H1 (cell line): ENCODE results near the gene LYRM4. TPM values are rescaled to one million over a fixed set of nuclear protein-coding genes. Genes with fewer than 3 reads are reported as not detected.

ENCODE experiments used
- CTCF ChIA-PET: fragments of 300-600 bp; sonication (Branson Sonifier 250); formaldehyde crosslinking; loops from one replicate; lab custom pipeline; 2021; ENCODE audit not compliant: partially characterized antibody; lab: Charles Lee
- POLR2A ChIA-PET: fragments of 300-600 bp; sonication (Branson Sonifier 250); formaldehyde crosslinking; loops from one replicate; lab custom pipeline; 2021; ENCODE audit warnings: inconsistent platforms; ENCODE audit not compliant: partially characterized antibody; lab: Charles Lee
- DNase-seq, 2 experiments: peaks; one replicate each; pipeline versions ENCODE4 v3.0.0 to v3.0.0-alpha.2; 2010 to 2022; ENCODE audit warnings: low spot score in 2 of 2, low read depth in 1 of 2, mixed read lengths in 1 of 2
- FAIRE-seq: peaks from 2 replicates; lab custom pipeline; 2011; peaks lifted over from hg19 to GRCh38; lab: Jason Lieb, UNC
- H2AFZ ChIP-seq: 2 replicates; pipeline ENCODE4 v1.8.1; 2012; ENCODE audit warnings: low read length, inconsistent platforms
- H2AK5ac ChIP-seq: 2 replicates; pipeline ENCODE4 v1.6.1; 2013; ENCODE audit warnings: low read depth, low read length
- H2BK120ac ChIP-seq: replicated peaks from 2 replicates; pipeline ENCODE3; 2013; ENCODE audit warnings: low read depth, low read length, inconsistent platforms
- H2BK12ac ChIP-seq: 2 replicates; pipeline ENCODE4 v1.6.1; 2013; ENCODE audit warnings: low read depth, low read length
- H2BK15ac ChIP-seq: 2 replicates; pipeline ENCODE4 v1.6.1; 2013; ENCODE audit warnings: low read length
- H2BK20ac ChIP-seq: 2 replicates; pipeline ENCODE4 v1.6.1; 2013; ENCODE audit warnings: low read length
- H2BK5ac ChIP-seq: 2 replicates; pipeline ENCODE4 v1.6.1; 2013; ENCODE audit warnings: low read depth, low read length
- H3K14ac ChIP-seq: 2 replicates; pipeline ENCODE4 v1.6.1; 2013; ENCODE audit warnings: inconsistent platforms; ENCODE audit not compliant: insufficient read length
- H3K18ac ChIP-seq: 2 replicates; pipeline ENCODE4 v1.6.1; 2013; ENCODE audit warnings: low read length; ENCODE audit errors: extremely low read depth
- H3K23ac ChIP-seq: 2 replicates; pipeline ENCODE4 v1.6.1; 2013; ENCODE audit warnings: inconsistent platforms; ENCODE audit not compliant: insufficient read length
- H3K23me2 ChIP-seq: 2 replicates; pipeline ENCODE4 v1.6.1; 2013; ENCODE audit warnings: low read depth, low read length
- H3K27ac ChIP-seq: 2 replicates; pipeline ENCODE4 v1.6.1; 2011; ENCODE audit warnings: low read depth, low read length, inconsistent platforms
- H3K27me3 ChIP-seq, 4 experiments: replicated peaks in 1 of 4; 1 replicate in 1 of 4; 2 replicates in 3 of 4; pipeline versions ENCODE4 v1.6.1 to v1.8.1; 2011 to 2013; ENCODE audit warnings: low read length in 3 of 4, mild to moderate bottlenecking in 3 of 4, inconsistent platforms in 2 of 4, mixed read lengths in 2 of 4, moderate library complexity in 1 of 4; ENCODE audit not compliant: control insufficient read depth in 3 of 4, insufficient read depth in 3 of 4; ENCODE audit errors: extremely low read depth in 1 of 4
- H3K36me3 ChIP-seq, 4 experiments: 2 replicates each; pipeline versions ENCODE4 v1.6.1 to v1.8.1; 2011 to 2013; ENCODE audit warnings: mild to moderate bottlenecking in 4 of 4, low read length in 3 of 4, moderate library complexity in 2 of 4, control low read depth in 1 of 4, inconsistent platforms in 1 of 4; ENCODE audit not compliant: insufficient read depth in 4 of 4, control insufficient read depth in 2 of 4
- H3K4ac ChIP-seq: replicated peaks from 2 replicates; pipeline ENCODE3; 2013; ENCODE audit warnings: low read length, low read depth, mixed read lengths, inconsistent platforms; ENCODE audit not compliant: insufficient read length
- H3K4me1 ChIP-seq, 4 experiments: replicated peaks in 1 of 4; 1 replicate in 1 of 4; 2 replicates in 3 of 4; pipeline versions ENCODE4 v1.6.1 to v1.8.1; 2011 to 2013; ENCODE audit warnings: low read length in 3 of 4, inconsistent platforms in 2 of 4, mixed read lengths in 1 of 4; ENCODE audit not compliant: insufficient read depth in 4 of 4, control insufficient read depth in 3 of 4
- H3K4me2 ChIP-seq, 2 experiments: 2 replicates each; pipeline versions ENCODE4 v1.6.1 to v1.8.1; 2011 to 2013; ENCODE audit warnings: low read depth in 2 of 2, low read length in 2 of 2, control low read depth in 1 of 2, inconsistent platforms in 1 of 2, mild to moderate bottlenecking in 1 of 2; ENCODE audit not compliant: insufficient read depth in 1 of 2
- H3K4me3 ChIP-seq, 4 experiments: fragments of 200-600, 300-600 bp in 1 of 4; sonication (generic), shearing (Covaris generic), sonication (Bioruptor Twin) in 1 of 4; 2 replicates each; pipeline versions ENCODE4 v1.5.1 to v1.8.1; 2011 to 2016; ENCODE audit warnings: low read length in 4 of 4, low read depth in 3 of 4, control low read depth in 2 of 4, inconsistent platforms in 2 of 4, mild to moderate bottlenecking in 2 of 4, mixed read lengths in 1 of 4, moderate library complexity in 1 of 4; ENCODE audit not compliant: insufficient read depth in 2 of 4; ENCODE audit errors: extremely low read depth in 1 of 4
- H3K56ac ChIP-seq: replicated peaks from 2 replicates; pipeline ENCODE3; 2013; ENCODE audit warnings: low read depth, mild to moderate bottlenecking, mixed read lengths, low read length, inconsistent platforms; ENCODE audit not compliant: insufficient read length
- H3K79me1 ChIP-seq: 2 replicates; pipeline ENCODE4 v1.6.1; 2013; ENCODE audit warnings: low read depth, low read length, control low read depth
- H3K79me2 ChIP-seq, 2 experiments: 2 replicates each; pipeline versions ENCODE4 v1.6.1 to v1.8.1; 2012 to 2013; ENCODE audit warnings: low read length in 2 of 2, mild to moderate bottlenecking in 2 of 2, inconsistent platforms in 1 of 2; ENCODE audit not compliant: insufficient read depth in 2 of 2, control insufficient read depth in 1 of 2
- H3K9ac ChIP-seq, 4 experiments: replicated peaks in 1 of 4; 1 replicate in 1 of 4; 2 replicates in 3 of 4; pipeline versions ENCODE4 v1.6.1 to v1.8.1; 2011 to 2013; ENCODE audit warnings: low read depth in 3 of 4, low read length in 3 of 4, control low read depth in 2 of 4, mild to moderate bottlenecking in 2 of 4, moderate library complexity in 2 of 4, inconsistent platforms in 1 of 4; ENCODE audit errors: extremely low read depth in 1 of 4
- H3K9me3 ChIP-seq, 2 experiments: 2 replicates each; pipeline versions ENCODE4 v1.6.1 to v1.8.1; 2012 to 2013; ENCODE audit warnings: mild to moderate bottlenecking in 2 of 2, moderate library complexity in 2 of 2, control low read depth in 1 of 2, inconsistent platforms in 1 of 2, low read depth in 1 of 2, low read length in 1 of 2, mixed read lengths in 1 of 2; ENCODE audit not compliant: insufficient read depth in 2 of 2
- H4K20me1 ChIP-seq, 2 experiments: replicated peaks in 1 of 2; 2 replicates each; pipeline versions ENCODE3 to v1.8.1; 2011 to 2013; ENCODE audit warnings: inconsistent platforms in 2 of 2, low read length in 2 of 2, mild to moderate bottlenecking in 1 of 2; ENCODE audit not compliant: insufficient read depth in 2 of 2, control insufficient read depth in 1 of 2
- H4K5ac ChIP-seq: 2 replicates; pipeline ENCODE4 v1.6.1; 2013; ENCODE audit warnings: low read length, low read depth, mixed read lengths, inconsistent platforms; ENCODE audit not compliant: insufficient read length
- H4K8ac ChIP-seq: 2 replicates; pipeline ENCODE4 v1.8.0; 2013; ENCODE audit warnings: mild to moderate bottlenecking, moderate library complexity, low read length, inconsistent platforms; ENCODE audit not compliant: insufficient read depth; ENCODE audit errors: extremely low read depth
- H4K91ac ChIP-seq: replicated peaks from 2 replicates; pipeline ENCODE3; 2013; ENCODE audit warnings: low read length, mixed read lengths, inconsistent platforms; ENCODE audit not compliant: insufficient read length
- EGR1 ChIP-seq: IDR thresholded peaks from 2 replicates; pipeline ENCODE4 v1.6.1; 2011; ENCODE audit warnings: low read depth, low read length, borderline replicate concordance
- GABPA ChIP-seq: IDR thresholded peaks from 2 replicates; pipeline ENCODE4 v1.6.1; 2011; ENCODE audit warnings: mild to moderate bottlenecking, low read length, moderate library complexity, borderline replicate concordance; ENCODE audit not compliant: insufficient read depth
- GTF2F1 ChIP-seq: IDR thresholded peaks from 2 replicates; pipeline ENCODE4 v1.6.1; 2012; ENCODE audit warnings: low read depth, low read length, improper control_type of control experiment, borderline replicate concordance
- KDM1A ChIP-seq: fragments of 200-600, 300-600 bp; sonication (generic); IDR thresholded peaks from 2 replicates; pipeline ENCODE4 v1.7.1; 2016; ENCODE audit warnings: mild to moderate bottlenecking, low read length, borderline replicate concordance
- KDM4A ChIP-seq: IDR thresholded peaks from one replicate; pipeline ENCODE4 v1.7.1; 2012; ENCODE audit warnings: low read depth, mild to moderate bottlenecking, moderate library complexity, low read length, inconsistent platforms; ENCODE audit not compliant: severe bottlenecking
- MAFK ChIP-seq: IDR thresholded peaks from 2 replicates; pipeline ENCODE4 v1.6.1; 2012; ENCODE audit warnings: low read depth, mild to moderate bottlenecking, improper control_type of control experiment, low read length
- POU5F1 ChIP-seq: IDR thresholded peaks from 2 replicates; pipeline ENCODE4 v1.6.1; 2011; ENCODE audit warnings: low read depth, mild to moderate bottlenecking, low read length, moderate library complexity
- RNF2 ChIP-seq: fragments of 200-900, 300-1000 bp; sonication (generic); IDR thresholded peaks from 2 replicates; pipeline ENCODE4 v1.7.1; 2016; ENCODE audit warnings: borderline replicate concordance, low read depth, mild to moderate bottlenecking, antibody characterized with exemption, low read length; ENCODE audit not compliant: poor library complexity, severe bottlenecking; ENCODE audit errors: missing control alignments
- SAP30 ChIP-seq: fragments of 300-600 bp; sonication (generic); IDR thresholded peaks from 2 replicates; pipeline ENCODE4 v1.7.1; 2012; ENCODE audit warnings: low read length, moderate library complexity, mild to moderate bottlenecking, inconsistent platforms; ENCODE audit not compliant: insufficient read depth, insufficient replicate concordance
- SIX5 ChIP-seq: IDR thresholded peaks from 2 replicates; pipeline ENCODE4 v1.6.1; 2011; ENCODE audit warnings: mild to moderate bottlenecking, low read depth, low read length
- SP2 ChIP-seq: IDR thresholded peaks from 2 replicates; pipeline ENCODE4 v1.6.1; 2012; ENCODE audit warnings: mild to moderate bottlenecking, low read length, inconsistent platforms
- SUZ12 ChIP-seq: fragments of 200-600 bp; sonication (generic); IDR thresholded peaks from 2 replicates; pipeline ENCODE4 v1.6.1; 2012; ENCODE audit warnings: mild to moderate bottlenecking, inconsistent platforms, low read length, moderate library complexity, mixed read lengths
- YY1 ChIP-seq: IDR thresholded peaks from 2 replicates; pipeline ENCODE4 v1.6.1; 2011; ENCODE audit warnings: low read depth, mild to moderate bottlenecking, low read length
- WGBS, 2 experiments: shearing (Covaris generic) in 1 of 2; methylation state at CpG; one replicate each; pipeline versions ENCODE4 v1.1.6 to v1.1.7; 2013 to 2015; ENCODE audit warnings: low lambda C conversion rate in 2 of 2, mixed read lengths in 2 of 2, inconsistent platforms in 1 of 2, low coverage in 1 of 2, missing lambda C conversion rate in 1 of 2; ENCODE audit not compliant: insufficient replicate concordance in 2 of 2, insufficient coverage in 1 of 2, insufficient read length in 1 of 2; ENCODE audit errors: extremely low coverage in 1 of 2, missing lambda C conversion rate in 1 of 2; 5-methylcytosine and 5-hydroxymethylcytosine counted together
- polyA plus RNA-seq, 7 experiments: library from polyadenylated mRNA; depleted of rRNA in 3 of 7; stranded (reverse) in 5 of 7; unstranded in 2 of 7; fragments of >200 nt in 5 of 7; fragments of 200-250 nt in 2 of 7; gene quantifications; 1 replicate in 5 of 7; 2 replicates in 1 of 7; 4 replicates in 1 of 7; pipeline versions ENCODE4 v1.2.1 to v1.2.3, GENCODE V29; 2011 to 2013; ENCODE audit warnings: missing spikeins in 2 of 7, mixed read lengths in 2 of 7
- total RNA-seq: library from RNA; stranded (reverse); fragmentation: NEBNext Ultra II Directional; extraction: Animal tissue kit (Norgen Biotek cat#: 25700); gene quantifications from 2 replicates; pipeline ENCODE4 v1.2.1, GENCODE V29; 2021

Gene LYRM4
- total and polyA plus RNA-seq, 2 of the 8 experiments (the other 6 are each of a cell fraction or from before 2014, with no cell fraction given) = 56.6 to 62.8 TPM

DNA sequence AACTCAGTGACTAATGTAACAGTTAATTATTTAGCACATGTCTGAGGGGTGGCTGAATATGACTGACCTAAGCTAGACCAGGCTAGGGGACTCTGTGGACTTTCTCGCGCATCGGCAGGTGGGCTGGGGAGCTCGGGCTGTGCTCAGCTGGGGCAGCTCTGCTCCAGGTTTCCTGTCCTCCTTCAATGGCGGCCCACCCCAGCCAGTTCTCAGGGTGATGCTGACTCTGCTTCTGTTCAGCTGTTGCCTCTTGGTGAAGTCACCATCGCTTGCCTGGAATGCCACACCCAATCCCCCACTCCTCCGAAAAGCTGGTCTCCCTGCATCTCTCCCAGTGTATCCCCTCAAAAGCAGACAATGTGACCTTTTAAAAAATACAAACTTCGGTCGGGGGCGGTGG is 155.6 kb downstream of the LYRM4 start:
- H3K18ac ChIP-seq = no peak overlapping the region
- H2BK120ac ChIP-seq = no peak overlapping the region
- H3K4me1 ChIP-seq = no peaks in the 10 kb centered on the region; a peak in 1 of 7 replicates
- no peaks in the 10 kb centered on the region for H4K20me1 ChIP-seq
- no peak for FAIRE-seq
- no peak overlapping the region for H4K5ac ChIP-seq
- H3K14ac ChIP-seq = no peak overlapping the region
- no peak overlapping the region for H3K56ac ChIP-seq
- no peaks in the 10 kb centered on the region for H3K9me3 ChIP-seq
- H3K79me1 ChIP-seq = no peaks in the 10 kb centered on the region
- no peak for DNase-seq
- H3K36me3 ChIP-seq = no peaks in the 10 kb centered on the region
- no peak overlapping the region for H3K27ac ChIP-seq
- no peaks in the 10 kb centered on the region for H3K27me3 ChIP-seq
- H4K91ac ChIP-seq = no peak overlapping the region
- no peak overlapping the region for H2BK5ac ChIP-seq
- H3K4ac ChIP-seq = no peak overlapping the region
- no peak overlapping the region for H3K9ac ChIP-seq
- WGBS, 2 experiments = 90% methylated on average over 9 of the region's 10 CpGs; no CpG with 5 or more reads in 1 of the 2 experiments
- H2BK12ac ChIP-seq = no peak overlapping the region; the same call in 1 of the 2 replicates
- ChIA-PET CTCF (interaction anchor here (1.2 to 3.0 kb wide), 4 partner anchors 9 to 275 kb away, joined by 3 to 18 read pairs (median 4); no protein-coding TSS in a partner anchor), POLR2A (no interaction called here)
- no peak overlapping the region for H3K4me2 ChIP-seq
- H3K23me2 ChIP-seq = no peaks in the 10 kb centered on the region
- no peak overlapping the region for H2AK5ac ChIP-seq
- H4K8ac ChIP-seq = 0 out of 2 replicates have a peak overlapping the region, but pooled peaks have one; percentile 23
- H3K23ac ChIP-seq = no peak overlapping the region
- no peak overlapping the region for H2BK20ac ChIP-seq
- no peaks in the 10 kb centered on the region for H3K79me2 ChIP-seq
- H2AFZ ChIP-seq = no peak overlapping the region
- no peak overlapping the region for H3K4me3 ChIP-seq
- H2BK15ac ChIP-seq = no peak overlapping the region
- TF ChIP-seq SAP30 (no peak), EGR1 (no peak), GABPA (no peak), RNF2 (no peak), YY1 (no peak), SIX5 (no peak), GTF2F1 (no peak), KDM4A (no peak), SUZ12 (no peak), POU5F1 (no peak), MAFK (no peak), SP2 (no peak), KDM1A (no peak)
